IPS-15b (cell line): ENCODE results near the gene PTH1R.

Experiments
- H3K27me3 ChIP-seq: one replicate; pipeline ENCODE4 v1.6.1; 2013; ENCODE audit warnings: low read length; ENCODE audit not compliant: control insufficient read depth, insufficient read depth
- H3K36me3 ChIP-seq: one replicate; pipeline ENCODE4 v1.6.1; 2013; ENCODE audit warnings: low read length; ENCODE audit not compliant: control insufficient read depth, insufficient read depth
- H3K4me1 ChIP-seq: one replicate; pipeline ENCODE4 v1.6.1; 2013; ENCODE audit warnings: mild to moderate bottlenecking, low read length; ENCODE audit not compliant: control insufficient read depth, insufficient read depth
- H3K4me3 ChIP-seq: one replicate; pipeline ENCODE4 v1.5.1; 2013; ENCODE audit warnings: low read depth, low read length
- H3K9ac ChIP-seq: one replicate; pipeline ENCODE4 v1.6.1; 2013; ENCODE audit warnings: low read depth, mild to moderate bottlenecking, low read length
- H3K9me3 ChIP-seq: one replicate; pipeline ENCODE4 v1.6.1; 2013; ENCODE audit warnings: mild to moderate bottlenecking, low read length; ENCODE audit not compliant: control insufficient read depth, insufficient read depth

The PTH1R gene

DNA sequence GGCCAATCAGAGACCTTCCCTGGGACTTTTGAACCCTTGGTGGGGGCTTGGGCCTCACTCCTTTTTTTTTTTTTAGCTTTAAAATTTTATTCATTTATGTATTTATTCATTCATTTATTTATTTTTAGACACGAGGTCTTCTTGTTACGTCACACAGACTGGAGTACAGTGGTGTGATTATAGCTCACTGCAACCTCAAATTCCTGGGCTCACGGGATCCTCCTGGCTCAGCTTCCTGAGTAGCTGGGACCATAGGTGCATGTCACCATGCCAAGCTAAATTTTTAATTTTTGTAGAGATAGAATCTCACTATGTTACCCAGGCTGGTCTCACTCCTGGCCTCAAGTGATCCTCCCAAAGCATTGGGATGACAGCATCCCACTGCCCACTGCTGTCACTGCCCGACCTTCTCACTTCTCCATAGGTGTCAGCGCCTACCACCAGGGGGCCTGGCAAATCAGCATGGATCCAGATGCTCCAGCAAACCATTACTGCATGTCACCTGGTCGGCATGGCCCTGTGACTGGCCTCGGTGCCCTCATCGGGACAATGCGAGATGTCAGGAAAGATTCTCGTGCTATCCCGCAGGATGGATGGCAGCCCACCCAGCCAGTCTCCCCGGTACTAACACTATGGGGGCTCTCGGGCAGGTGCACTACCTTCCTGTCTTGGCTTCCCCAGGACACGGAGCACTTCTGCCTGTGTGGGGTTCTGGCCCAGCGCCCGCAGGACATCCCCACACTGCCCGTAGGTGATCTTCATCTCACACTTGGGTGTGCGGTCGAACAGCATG is 17.3 kb upstream of the PTH1R start:
- H3K4me3 ChIP-seq = no peak overlapping the region
- no peaks in the 10 kb centered on the region for H3K9me3 ChIP-seq
- no peak overlapping the region for H3K9ac ChIP-seq
- H3K27me3 ChIP-seq = no peaks in the 10 kb centered on the region
- no peaks in the 10 kb centered on the region for H3K36me3 ChIP-seq
- no peaks in the 10 kb centered on the region for H3K4me1 ChIP-seq

DNA sequence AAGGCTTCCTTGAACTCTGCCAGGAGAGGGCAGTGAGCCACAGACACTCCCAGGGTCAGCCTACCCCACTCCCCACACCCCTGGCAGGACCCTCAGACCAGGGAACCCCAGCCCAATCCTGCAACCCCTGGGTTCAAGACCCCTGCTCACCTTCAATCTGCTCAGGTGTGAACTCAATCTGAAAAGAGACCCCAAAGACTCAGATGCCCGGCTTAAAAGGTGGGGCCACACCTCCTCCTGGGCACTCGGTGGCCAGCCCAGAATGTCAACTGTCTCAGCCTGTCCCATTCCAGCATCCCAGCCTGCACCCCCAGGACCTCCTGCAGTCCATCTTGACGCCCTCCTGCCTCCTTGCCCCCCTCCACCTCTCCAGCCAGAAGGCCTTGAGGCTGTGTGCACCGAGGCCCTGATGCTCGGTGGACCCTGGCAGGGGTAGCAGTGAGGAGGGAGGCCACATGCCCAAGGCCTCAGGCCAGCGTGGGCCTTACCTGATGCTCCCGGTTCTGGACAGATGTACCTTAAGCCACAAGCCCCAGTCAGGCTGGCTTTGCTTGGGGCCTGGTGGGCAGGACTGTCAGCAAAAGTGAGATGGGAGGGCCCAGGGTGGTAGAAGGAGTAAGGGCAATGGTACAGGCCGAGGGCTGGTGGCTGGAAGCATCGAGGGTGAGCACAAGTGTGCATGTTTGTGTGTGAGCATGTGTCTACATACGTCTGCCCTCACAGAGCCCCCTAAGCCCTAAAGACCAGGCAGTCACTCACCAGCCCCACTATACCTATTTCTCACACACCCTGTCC is 16.5 kb upstream of the PTH1R start:
- no peak overlapping the region for H3K9ac ChIP-seq
- H3K9me3 ChIP-seq = no peaks in the 10 kb centered on the region
- no peaks in the 10 kb centered on the region for H3K27me3 ChIP-seq
- H3K4me3 ChIP-seq = no peak overlapping the region
- H3K4me1 ChIP-seq = no peaks in the 10 kb centered on the region
- H3K36me3 ChIP-seq = no peaks in the 10 kb centered on the region

DNA sequence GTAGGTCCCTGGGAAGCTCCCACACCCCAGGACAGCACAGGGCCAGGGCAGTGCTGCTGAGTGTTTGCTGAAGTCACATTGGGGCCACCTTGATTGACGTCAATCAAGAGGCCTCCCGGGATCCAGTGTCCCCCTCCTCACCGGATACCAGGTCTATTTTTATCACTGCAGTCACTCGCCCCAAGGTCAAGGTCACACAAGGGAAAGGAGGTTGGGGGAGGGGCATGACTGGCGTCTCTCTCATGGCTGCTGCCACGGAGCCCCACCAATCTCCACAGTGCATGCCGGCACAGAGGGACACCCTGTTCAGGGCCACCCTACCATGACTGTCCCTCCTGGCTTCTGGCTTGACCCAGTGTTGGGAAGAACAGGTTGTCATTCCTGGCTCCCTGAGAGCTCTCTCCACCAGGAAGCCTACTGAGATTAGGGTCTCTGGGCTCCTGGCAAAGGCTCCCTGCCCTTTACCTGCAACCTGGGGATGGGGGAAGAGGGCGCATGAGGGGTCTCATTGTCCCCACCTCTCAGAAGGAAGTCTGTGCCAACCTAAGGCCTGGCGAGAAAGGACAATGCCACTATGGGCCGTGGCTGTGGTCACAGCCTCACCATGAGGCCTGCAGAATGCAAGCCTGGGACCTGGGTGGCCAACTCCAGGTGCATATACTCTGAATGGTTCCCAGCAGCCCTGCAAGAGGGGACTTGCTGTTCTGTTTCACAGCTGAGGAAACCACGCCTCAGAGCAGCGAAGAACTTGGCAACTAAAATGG is 15.7 kb upstream of the PTH1R start:
- Histone ChIP-seq H3K9me3 (no peaks in the 10 kb centered on the region), H3K9ac (no peak overlapping the region), H3K36me3 (no peaks in the 10 kb centered on the region), H3K27me3 (no peaks in the 10 kb centered on the region), H3K4me3 (no peak overlapping the region), H3K4me1 (no peaks in the 10 kb centered on the region)

DNA sequence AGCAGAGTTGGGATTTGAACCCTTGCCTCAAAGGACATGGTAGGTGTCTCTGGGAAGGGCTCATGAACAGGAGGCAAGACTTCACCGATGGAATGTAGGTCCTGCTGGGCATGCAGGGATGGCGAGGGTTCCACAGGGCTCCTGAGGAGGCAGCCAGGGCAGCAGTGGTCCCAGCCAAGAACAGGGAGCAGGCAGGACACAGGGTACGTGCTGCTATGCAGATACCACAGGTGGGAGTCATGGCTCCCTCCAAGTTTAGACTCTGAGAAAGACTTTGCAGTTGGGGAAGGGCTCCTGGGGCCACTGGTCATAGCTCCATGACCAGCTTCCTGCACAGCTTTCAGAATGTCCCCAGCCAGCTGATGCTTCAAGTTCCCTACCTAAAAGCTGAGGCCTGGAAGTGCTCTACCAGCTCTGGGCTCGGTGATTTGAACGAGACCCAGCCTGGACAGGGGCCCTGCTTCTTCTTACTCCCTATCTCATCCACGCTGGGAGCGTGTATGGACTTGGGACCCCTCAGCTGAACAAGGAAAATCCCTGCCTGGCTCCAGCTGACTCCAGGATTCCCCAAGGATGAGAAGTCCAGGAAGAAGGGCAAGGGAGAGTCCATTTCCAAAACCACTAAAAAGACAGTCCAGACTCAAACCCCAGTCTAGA is 15.0 kb upstream of the PTH1R start:
- Histone ChIP-seq H3K4me1 (no peaks in the 10 kb centered on the region), H3K36me3 (no peaks in the 10 kb centered on the region), H3K27me3 (no peaks in the 10 kb centered on the region), H3K4me3 (no peak overlapping the region), H3K9me3 (no peaks in the 10 kb centered on the region), H3K9ac (no peak overlapping the region)

DNA sequence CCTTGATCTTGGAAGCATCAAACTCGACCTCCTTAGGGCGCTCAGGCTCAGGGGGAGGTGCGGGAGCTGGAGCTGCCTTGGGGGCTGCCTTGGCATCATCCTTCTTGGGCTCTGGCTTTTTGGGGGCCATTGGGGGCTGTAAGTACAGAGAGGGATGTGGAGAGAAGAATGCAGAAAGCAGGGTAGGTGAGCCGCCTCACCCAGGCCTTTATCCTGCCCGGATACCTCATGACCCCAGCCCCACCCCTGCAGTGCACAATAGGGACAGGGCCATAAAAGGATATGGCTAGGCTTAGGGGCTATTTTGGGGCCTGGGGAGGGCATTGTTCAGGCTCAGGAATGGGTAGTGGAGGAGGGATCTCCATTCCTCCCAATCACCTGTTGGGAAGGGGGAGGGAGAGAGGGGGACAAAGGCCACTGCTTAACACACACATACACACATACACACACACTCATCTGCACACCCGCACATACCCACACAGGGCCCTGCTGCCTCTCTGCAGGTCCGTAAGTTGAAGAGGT is 14.2 kb upstream of the PTH1R start, which contains the start of gene MYL3:
Gene MYL3 (minus strand): TSS at position 184 of the 522 bp plus-strand sequence. CDS start 54 bp downstream, at position 130.
- H3K4me3 ChIP-seq = no peak within 1 kb of the TSS
- no peaks in the 10 kb centered on the region for H3K4me1 ChIP-seq
- no peaks in the 10 kb centered on the region for H3K36me3 ChIP-seq
- H3K9ac ChIP-seq = no peak within 1 kb of the TSS
- no peaks in the 10 kb centered on the region for H3K27me3 ChIP-seq
- no peaks in the 10 kb centered on the region for H3K9me3 ChIP-seq

DNA sequence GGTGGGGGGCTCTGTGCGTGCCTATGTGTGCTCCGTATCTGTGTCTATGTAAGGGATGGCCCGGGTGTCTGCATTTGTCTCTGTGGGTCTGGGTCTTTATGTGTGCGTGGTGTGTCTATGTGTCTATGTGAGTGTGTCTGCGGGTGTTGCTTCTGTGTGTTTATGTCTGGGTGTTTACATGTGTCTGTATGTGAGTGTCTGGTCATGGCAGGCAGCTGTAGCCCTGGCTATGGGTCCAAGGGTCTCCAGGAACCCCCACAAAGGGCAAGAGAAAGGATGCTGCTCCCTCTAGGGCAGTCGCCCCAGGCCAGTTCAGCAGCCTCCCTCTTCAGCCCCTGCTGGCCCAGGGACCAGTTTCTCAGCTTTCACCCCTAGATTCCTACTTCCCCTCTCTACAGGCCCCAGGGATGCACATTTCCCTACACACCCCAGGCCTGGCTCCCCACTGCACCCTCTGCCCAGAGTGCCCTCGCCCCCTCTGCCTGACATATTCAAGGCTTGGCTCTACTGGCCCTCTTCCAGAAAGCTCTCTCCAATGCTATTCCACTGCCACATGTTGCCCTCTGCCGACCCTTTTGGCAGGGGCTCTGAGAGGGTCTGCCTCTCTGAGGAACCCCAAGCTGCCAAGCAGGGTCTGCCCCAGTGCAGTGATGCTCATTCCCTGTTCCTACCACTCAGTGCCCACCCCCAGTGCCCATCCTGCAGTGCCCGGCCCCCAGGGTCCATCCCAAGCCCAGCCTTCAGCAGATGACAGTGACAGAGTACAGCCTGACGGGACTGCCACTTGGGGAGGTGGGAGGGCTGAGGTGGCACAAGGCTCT is 13.2 kb upstream of the PTH1R start:
- H3K27me3 ChIP-seq = no peaks in the 10 kb centered on the region
- H3K9me3 ChIP-seq = no peaks in the 10 kb centered on the region
- no peaks in the 10 kb centered on the region for H3K36me3 ChIP-seq
- H3K4me1 ChIP-seq = no peaks in the 10 kb centered on the region
- no peak overlapping the region for H3K9ac ChIP-seq
- no peak overlapping the region for H3K4me3 ChIP-seq

DNA sequence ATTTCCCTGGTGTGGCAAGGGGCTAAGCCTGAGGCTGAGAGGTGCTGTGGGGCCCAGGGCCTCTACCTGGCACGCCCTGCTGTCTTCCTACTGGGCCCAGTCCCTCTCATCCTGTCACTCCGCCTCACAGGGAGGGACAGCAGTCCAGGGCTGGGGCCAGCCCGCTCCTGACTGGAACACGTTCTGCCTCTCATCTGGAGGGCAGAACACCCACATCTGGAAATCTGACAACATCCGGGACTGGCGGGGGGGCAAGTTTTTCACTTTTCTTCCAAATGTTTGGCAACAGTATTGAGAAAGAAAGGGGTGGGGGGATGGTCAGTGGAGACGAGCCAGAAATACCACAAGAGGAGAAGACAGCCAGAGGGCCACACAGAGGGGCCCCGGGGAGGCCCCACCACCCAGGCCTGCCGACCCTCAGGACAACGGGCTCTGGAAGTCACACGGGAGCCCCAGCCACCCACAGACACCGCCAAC is 12.5 kb upstream of the PTH1R start:
- Histone ChIP-seq H3K4me3 (no peak overlapping the region), H3K9ac (no peak overlapping the region), H3K4me1 (no peaks in the 10 kb centered on the region), H3K36me3 (no peaks in the 10 kb centered on the region), H3K9me3 (no peaks in the 10 kb centered on the region), H3K27me3 (no peaks in the 10 kb centered on the region)

DNA sequence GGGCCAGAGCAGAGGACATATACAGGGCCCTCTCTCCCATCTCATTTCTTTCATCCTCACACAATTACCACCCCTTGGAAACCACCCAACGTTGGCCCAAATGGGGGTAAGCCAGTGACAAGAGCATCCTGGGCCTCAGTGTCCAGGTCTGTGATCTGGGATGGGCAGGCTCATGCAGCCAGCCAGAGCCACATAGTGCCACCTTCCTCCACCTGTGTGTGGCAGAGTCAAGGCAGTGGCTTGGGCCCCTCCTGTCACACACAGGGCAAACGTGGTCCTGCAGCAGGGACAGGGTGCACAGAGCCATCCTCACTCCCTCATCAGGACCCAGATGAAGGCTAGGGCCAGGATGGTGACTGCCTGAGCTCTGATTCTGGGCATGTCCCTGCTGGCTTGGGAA is 12.0 kb upstream of the PTH1R start:
- H3K9ac ChIP-seq = no peak overlapping the region
- no peaks in the 10 kb centered on the region for H3K9me3 ChIP-seq
- no peak overlapping the region for H3K4me3 ChIP-seq
- H3K27me3 ChIP-seq = no peaks in the 10 kb centered on the region
- no peaks in the 10 kb centered on the region for H3K36me3 ChIP-seq
- no peaks in the 10 kb centered on the region for H3K4me1 ChIP-seq

DNA sequence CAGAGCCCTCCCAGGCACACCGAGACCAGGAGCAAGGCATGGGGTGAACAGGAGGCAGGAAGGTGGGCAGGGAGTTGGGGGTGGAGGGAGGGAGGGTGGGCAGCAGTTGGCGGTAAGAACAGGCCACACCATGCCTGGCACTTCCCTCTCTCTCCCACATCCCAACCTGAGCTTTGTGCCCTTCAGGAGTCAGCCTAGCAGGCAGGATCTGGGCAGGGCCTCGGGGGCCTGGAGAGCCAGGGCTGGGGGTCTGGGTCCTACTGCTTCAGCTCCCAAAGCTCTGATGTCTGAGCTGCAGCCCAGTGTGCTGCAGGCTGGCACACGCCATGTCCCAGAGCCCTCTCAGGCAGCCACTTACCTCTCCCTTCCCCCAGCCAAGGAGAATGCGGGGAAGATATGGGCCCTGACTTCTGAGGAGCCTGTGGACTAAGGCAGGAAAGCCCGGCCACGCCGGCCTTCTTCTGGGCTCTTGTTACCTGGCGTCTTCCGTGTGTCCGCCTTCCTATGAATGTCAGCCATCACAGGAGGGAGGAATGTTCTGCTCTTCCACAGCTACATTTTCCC is 11.4 kb upstream of the PTH1R start:
- H3K27me3 ChIP-seq = no peaks in the 10 kb centered on the region
- H3K9me3 ChIP-seq = no peaks in the 10 kb centered on the region
- H3K36me3 ChIP-seq = no peaks in the 10 kb centered on the region
- H3K4me3 ChIP-seq = no peak overlapping the region
- no peak overlapping the region for H3K9ac ChIP-seq
- H3K4me1 ChIP-seq = no peaks in the 10 kb centered on the region

DNA sequence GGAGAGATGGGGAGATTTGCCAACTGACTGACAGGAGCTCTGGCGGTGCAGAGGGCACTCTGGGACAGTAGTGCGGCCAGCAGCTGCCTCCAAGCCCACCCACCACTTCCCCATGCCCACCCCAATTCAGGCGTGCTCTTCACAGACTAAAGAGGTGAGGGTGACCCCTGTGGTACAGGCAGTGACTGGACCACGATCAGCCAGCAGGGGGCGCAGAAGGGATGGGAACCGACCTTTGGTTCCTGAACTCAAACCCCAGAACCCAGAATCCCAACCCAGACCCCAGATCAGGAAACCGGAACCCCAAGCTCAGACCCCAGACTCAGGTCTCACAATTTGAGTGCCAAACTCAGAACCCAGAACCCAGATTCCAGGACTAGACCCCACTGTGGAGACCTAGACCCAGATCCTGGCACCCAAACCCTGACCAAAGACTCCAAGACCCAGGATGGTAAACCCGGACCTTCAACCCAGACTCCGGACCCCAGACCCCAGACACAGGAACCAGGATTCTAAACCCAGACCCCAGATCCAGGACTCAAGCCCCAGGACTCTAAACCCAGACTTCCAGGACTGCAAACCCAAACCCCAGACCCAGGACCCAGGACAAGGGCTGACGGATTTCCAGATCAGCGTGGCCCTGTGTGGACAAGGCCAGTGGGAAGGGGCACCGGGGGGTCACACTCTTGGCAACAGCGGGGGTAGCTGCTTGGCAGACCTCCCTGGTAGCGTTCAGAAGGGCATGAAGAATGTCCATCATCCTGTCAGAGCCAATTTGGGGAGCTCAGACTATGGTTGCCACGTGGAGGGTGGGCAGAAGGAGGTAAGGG is 10.6 kb upstream of the PTH1R start:
- no peaks in the 10 kb centered on the region for H3K9me3 ChIP-seq
- no peak overlapping the region for H3K9ac ChIP-seq
- H3K4me3 ChIP-seq = no peak overlapping the region
- H3K36me3 ChIP-seq = no peaks in the 10 kb centered on the region
- H3K27me3 ChIP-seq = peaks cover 2% of the 10 kb centered on the region
- H3K4me1 ChIP-seq = no peaks in the 10 kb centered on the region
